ENCODE measurements around the gene SSH3. TPM values are rescaled to one million over a fixed set of nuclear protein-coding genes. Genes with fewer than 3 reads are reported as not detected.

The SSH3 gene
- total RNA-seq, 6 donors from 2014 or later: 35.9 to 99.2 (median 53.8) TPM

- peaks cover 83 to 97% (median 91%) of the 10 kb centered on the region in 4 donors for H3K4me1 ChIP-seq
- TF ChIP-seq POLR2AphosphoS5 (IDR thresholded peaks at IDR 0.05) (no peak), POLR2A (IDR thresholded peaks at IDR 0.05) (no peak), CTCF (IDR thresholded peaks at IDR 0.05) (no peak), EP300 (IDR thresholded peaks at IDR 0.05) (no peak)
- H3K4me3 ChIP-seq: peak overlapping the region in 1 of 4 donors; percentile 0
- H3K27ac ChIP-seq: peak overlapping the region; percentile 92 to 99 (median 97)
- peak; percentile 20 to 51 for DNase-seq
- H3K27me3 ChIP-seq: no peaks in the 10 kb centered on the region
- ATAC-seq (ENCODE audit: low FRiP score in 2 of 2): no peak
- WGBS, 2 donors: 81 to 82% methylated on average over 10 to 17 of the region's 17 CpGs
- no peaks in the 10 kb centered on the region for H3K9me3 ChIP-seq
- peaks cover 12 to 32% (median 22%) of the 10 kb centered on the region in 4 donors for H3K36me3 ChIP-seq
Measured at GRCh38 chr11:67275606-67276409, 27.5 kb upstream of the SSH3 start.

GRCh38 chr11:67276781-67277230, 26.5 kb upstream of the SSH3 start:
- Histone ChIP-seq H3K4me3 (peak overlapping the region in 3 of 4 donors; percentile 6 to 36 (median 33)), H3K27me3 (no peaks in the 10 kb centered on the region), H3K27ac (peak overlapping the region; percentile 92 to 99 (median 97)), H3K36me3 (peaks cover 21 to 42% (median 32%) of the 10 kb centered on the region in 4 donors), H3K4me1 (peaks cover 73 to 89% (median 82%) of the 10 kb centered on the region in 4 donors), H3K9me3 (no peaks in the 10 kb centered on the region)
- DNase-seq: peak; percentile 75 to 82
- 33 to 57% methylated on average over 5 to 10 of the region's 16 CpGs for WGBS, 2 donors
- peak; percentile 35 to 48 for ATAC-seq (ENCODE audit: low FRiP score in 2 of 2)
- TF ChIP-seq POLR2AphosphoS5 (IDR thresholded peaks at IDR 0.05) (no peak), CTCF (IDR thresholded peaks at IDR 0.05) (peak in 4 of 6 experiments; percentile 28 to 59 (median 44))

GRCh38 chr11:67277231-67277961, 25.9 kb upstream of the SSH3 start:
- DNase-seq (peak; percentile 94 to 98), ATAC-seq (ENCODE audit: low FRiP score in 2 of 2) (peak; percentile 88 to 93)
- Histone ChIP-seq H3K4me3 (peak overlapping the region in 3 of 4 donors; percentile 6 to 36 (median 33)), H3K27me3 (no peaks in the 10 kb centered on the region), H3K27ac (peak overlapping the region; percentile 92 to 99 (median 97)), H3K4me1 (peaks cover 68 to 89% (median 78%) of the 10 kb centered on the region in 4 donors), H3K36me3 (peaks cover 27 to 48% (median 38%) of the 10 kb centered on the region in 4 donors), H3K9me3 (no peaks in the 10 kb centered on the region)
- peak; percentile 83 to 87 for TF ChIP-seq POLR2AphosphoS5 (IDR thresholded peaks at IDR 0.05)
- peak in 1 of 4 donors; percentile 49 for TF ChIP-seq POLR2A (IDR thresholded peaks at IDR 0.05)
- no peak for TF ChIP-seq CTCF (IDR thresholded peaks at IDR 0.05)
- peak in 1 of 4 donors; percentile 50 for TF ChIP-seq EP300 (IDR thresholded peaks at IDR 0.05)
- 13% methylated on average over 5 to 23 of the region's 24 CpGs for WGBS, 2 donors

- Histone ChIP-seq H3K27ac (peak overlapping the region; percentile 92 to 99 (median 97)), H3K4me3 (peak overlapping the region in 2 of 4 donors; percentile 33 to 36), H3K27me3 (no peaks in the 10 kb centered on the region), H3K36me3 (peaks cover 35 to 57% (median 48%) of the 10 kb centered on the region in 4 donors), H3K4me1 (peaks cover 63 to 86% (median 76%) of the 10 kb centered on the region in 4 donors), H3K9me3 (no peaks in the 10 kb centered on the region)
- no peak for ATAC-seq (ENCODE audit: low FRiP score in 2 of 2)
- no peak for TF ChIP-seq CTCF (IDR thresholded peaks at IDR 0.05)
- no peak for TF ChIP-seq POLR2AphosphoS5 (IDR thresholded peaks at IDR 0.05)
- TF ChIP-seq POLR2A (IDR thresholded peaks at IDR 0.05): no peak
- TF ChIP-seq EP300 (IDR thresholded peaks at IDR 0.05): no peak
- peak; percentile 18 to 67 for DNase-seq
- 73 to 82% methylated on average over 7 to 10 of the region's 14 CpGs for WGBS, 2 donors
Measured at GRCh38 chr11:67278135-67278938, 25.0 kb upstream of the SSH3 start.

Data from upper lobe of left lung (tissue), 6 donors.